HEK293 (cell line): ENCODE data around the gene MSL3B.

ENCODE experiments used
- CTCF ChIA-PET: fragments of 350-600 bp; formaldehyde crosslinking; extraction: SDS; loops from one replicate; lab custom pipeline; 2021; ENCODE audit warnings: antibody characterized with exemption; lab: Yijun Ruan, JAX
- POLR2A ChIA-PET: fragments of 300-600 bp; formaldehyde crosslinking; extraction: SDS; loops from one replicate; lab custom pipeline; 2020; ENCODE audit warnings: antibody characterized with exemption, inconsistent platforms; lab: Yijun Ruan, JAX
- H3K27ac ChIP-seq: fragments of 200-500 bp; sonication (Bioruptor generic); 2 replicates; pipeline ENCODE4 v1.5.1; 2014; ENCODE audit warnings: low read depth, low read length, control low read depth, inconsistent platforms; ENCODE audit errors: extremely low read depth
- H3K36me3 ChIP-seq, 2 experiments: fragments of 200-500 bp in 1 of 2; sonication (Bioruptor generic) in 1 of 2; 1 replicate in 1 of 2; 2 replicates in 1 of 2; pipeline ENCODE4 v1.5.1; 2014 to 2017; ENCODE audit warnings: inconsistent platforms in 2 of 2, low read length in 2 of 2; ENCODE audit not compliant: control insufficient read depth in 2 of 2, insufficient read depth in 1 of 2
- H3K4me1 ChIP-seq: fragments of 200-500 bp; sonication (Bioruptor generic); 2 replicates; pipeline ENCODE4 v1.5.1; 2014; ENCODE audit warnings: mild to moderate bottlenecking, low read length, inconsistent platforms; ENCODE audit not compliant: control insufficient read depth, insufficient read depth
- H3K4me3 ChIP-seq: 2 replicates; pipeline ENCODE4 v1.5.1; 2011; ENCODE audit warnings: low read depth, mild to moderate bottlenecking, control low read depth, low read length, moderate library complexity
- H3K9me3 ChIP-seq: fragments of 200-500 bp; sonication (Bioruptor generic); 2 replicates; pipeline ENCODE4 v1.5.1; 2014; ENCODE audit warnings: low read depth, low read length, inconsistent platforms; ENCODE audit not compliant: control insufficient read depth, insufficient read depth
- BCL11A ChIP-seq: fragments of 450-650 bp; formaldehyde crosslinking; IDR thresholded peaks from 2 replicates; pipeline ENCODE4 v1.5.1; 2016; ENCODE audit warnings: low read depth, missing biosample characterization, missing genetic modification characterization
- GLI4 ChIP-seq: fragments of 450-650 bp; formaldehyde crosslinking; IDR thresholded peaks from 2 replicates; pipeline ENCODE4 v1.5.1; 2016; ENCODE audit warnings: missing biosample characterization, missing genetic modification characterization
- GLIS1 ChIP-seq: fragments of 450-650 bp; formaldehyde crosslinking; IDR thresholded peaks from 2 replicates; pipeline ENCODE4 v1.5.1; 2016; ENCODE audit warnings: missing biosample characterization, missing genetic modification characterization
- PRDM1 ChIP-seq: fragments of 450-650 bp; formaldehyde crosslinking; IDR thresholded peaks from 2 replicates; pipeline ENCODE4; 2016; ENCODE audit warnings: missing biosample characterization, missing genetic modification characterization
- TRIM28 ChIP-seq: IDR thresholded peaks from 2 replicates; pipeline ENCODE4 v1.6.1; 2011; ENCODE audit warnings: low read length, control low read depth, borderline replicate concordance
- WT1 ChIP-seq: fragments of 450-650 bp; formaldehyde crosslinking; IDR thresholded peaks from 2 replicates; pipeline ENCODE4 v1.5.1; 2016; ENCODE audit warnings: missing biosample characterization, missing genetic modification characterization
- ZBTB1 ChIP-seq: fragments of 450-650 bp; formaldehyde crosslinking; IDR thresholded peaks from 2 replicates; pipeline ENCODE4 v1.5.1; 2016; ENCODE audit warnings: missing biosample characterization, missing genetic modification characterization
- ZNF114 ChIP-seq: fragments of 450-650 bp; formaldehyde crosslinking; IDR thresholded peaks from 2 replicates; pipeline ENCODE4 v1.5.0; 2017; ENCODE audit warnings: missing biosample characterization, missing genetic modification characterization
- ZNF174 ChIP-seq: fragments of 450-650 bp; formaldehyde crosslinking; IDR thresholded peaks from 2 replicates; pipeline ENCODE4 v1.5.0; 2017; ENCODE audit warnings: missing biosample characterization, mild to moderate bottlenecking, missing genetic modification characterization
- ZNF175 ChIP-seq: fragments of 450-650 bp; formaldehyde crosslinking; IDR thresholded peaks from 2 replicates; pipeline ENCODE4 v1.5.1; 2016; ENCODE audit warnings: missing biosample characterization, missing genetic modification characterization
- ZNF214 ChIP-seq: fragments of 450-650 bp; formaldehyde crosslinking; IDR thresholded peaks from 2 replicates; pipeline ENCODE4 v1.5.1; 2017; ENCODE audit warnings: missing biosample characterization, mild to moderate bottlenecking, missing genetic modification characterization, borderline replicate concordance
- ZNF223 ChIP-seq: fragments of 450-650 bp; formaldehyde crosslinking; IDR thresholded peaks from 2 replicates; pipeline ENCODE4 v1.5.1; 2016; ENCODE audit warnings: missing biosample characterization, missing genetic modification characterization
- ZNF292 ChIP-seq: fragments of 450-650 bp; formaldehyde crosslinking; IDR thresholded peaks from 2 replicates; pipeline ENCODE4 v1.5.1; 2016; ENCODE audit warnings: low read depth, missing biosample characterization, missing genetic modification characterization, borderline replicate concordance
- ZNF311 ChIP-seq: fragments of 450-650 bp; formaldehyde crosslinking; IDR thresholded peaks from 2 replicates; pipeline ENCODE4 v1.5.1; 2017; ENCODE audit warnings: missing biosample characterization, missing genetic modification characterization, borderline replicate concordance
- ZNF423 ChIP-seq: fragments of 450-650 bp; formaldehyde crosslinking; IDR thresholded peaks from 2 replicates; pipeline ENCODE4 v1.5.1; 2016; ENCODE audit warnings: missing biosample characterization, missing genetic modification characterization
- ZNF501 ChIP-seq: fragments of 450-650 bp; formaldehyde crosslinking; IDR thresholded peaks from 2 replicates; pipeline ENCODE4 v1.5.1; 2016; ENCODE audit warnings: missing biosample characterization, missing genetic modification characterization
- ZNF555 ChIP-seq: fragments of 450-650 bp; formaldehyde crosslinking; conservative IDR thresholded peaks from 2 replicates; pipeline ENCODE4 v1.5.1; 2017; ENCODE audit warnings: missing biosample characterization, mild to moderate bottlenecking, missing genetic modification characterization, inconsistent platforms
- ZNF585B ChIP-seq: fragments of 450-650 bp; formaldehyde crosslinking; IDR thresholded peaks from 2 replicates; pipeline ENCODE4 v1.5.1; 2016; ENCODE audit warnings: missing biosample characterization, missing genetic modification characterization
- ZNF654 ChIP-seq: fragments of 450-650 bp; formaldehyde crosslinking; IDR thresholded peaks from 2 replicates; pipeline ENCODE4 v1.5.1; 2016; ENCODE audit warnings: low read depth, missing biosample characterization, missing genetic modification characterization
- ZNF660 ChIP-seq: fragments of 450-650 bp; IDR thresholded peaks from 2 replicates; pipeline ENCODE4 v1.5.1; 2018; ENCODE audit warnings: missing biosample characterization, mild to moderate bottlenecking, missing genetic modification characterization
- ZNF707 ChIP-seq: fragments of 450-650 bp; formaldehyde crosslinking; IDR thresholded peaks from 2 replicates; pipeline ENCODE4 v1.5.1; 2016; ENCODE audit warnings: missing biosample characterization, missing genetic modification characterization
- ZSCAN23 ChIP-seq: fragments of 450-650 bp; formaldehyde crosslinking; IDR thresholded peaks from 2 replicates; pipeline ENCODE4 v1.5.1; 2016; ENCODE audit warnings: missing biosample characterization, missing genetic modification characterization
- TF ChIP-seq, protein P1 (sequence below): fragments of 450-650 bp; formaldehyde crosslinking; IDR thresholded peaks from 2 replicates; pipeline ENCODE4 v1.5.1; 2016; ENCODE audit warnings: missing biosample characterization, missing genetic modification characterization
- TF ChIP-seq, protein P2 (sequence below): fragments of 450-650 bp; formaldehyde crosslinking; IDR thresholded peaks from 2 replicates; pipeline ENCODE4 v1.5.1; 2016; ENCODE audit warnings: missing biosample characterization, missing genetic modification characterization
- TF ChIP-seq, protein P3 (sequence below): fragments of 450-650 bp; formaldehyde crosslinking; IDR thresholded peaks from 2 replicates; pipeline ENCODE4 v1.5.1; 2016; ENCODE audit warnings: missing biosample characterization, missing genetic modification characterization
- TF ChIP-seq, protein P4 (sequence below): fragments of 450-650 bp; formaldehyde crosslinking; IDR thresholded peaks from 2 replicates; pipeline ENCODE4 v1.5.1; 2016; ENCODE audit warnings: missing biosample characterization, missing genetic modification characterization
- TF ChIP-seq, protein P5 (sequence below): fragments of 450-650 bp; formaldehyde crosslinking; IDR thresholded peaks from 2 replicates; pipeline ENCODE4 v1.5.1; 2016; ENCODE audit warnings: missing biosample characterization, missing genetic modification characterization
- TF ChIP-seq, protein P6 (sequence below): IDR thresholded peaks from 2 replicates; pipeline ENCODE4 v1.6.1; 2011; ENCODE audit warnings: mild to moderate bottlenecking, low read depth, low read length, borderline replicate concordance

Gene MSL3B

DNA sequence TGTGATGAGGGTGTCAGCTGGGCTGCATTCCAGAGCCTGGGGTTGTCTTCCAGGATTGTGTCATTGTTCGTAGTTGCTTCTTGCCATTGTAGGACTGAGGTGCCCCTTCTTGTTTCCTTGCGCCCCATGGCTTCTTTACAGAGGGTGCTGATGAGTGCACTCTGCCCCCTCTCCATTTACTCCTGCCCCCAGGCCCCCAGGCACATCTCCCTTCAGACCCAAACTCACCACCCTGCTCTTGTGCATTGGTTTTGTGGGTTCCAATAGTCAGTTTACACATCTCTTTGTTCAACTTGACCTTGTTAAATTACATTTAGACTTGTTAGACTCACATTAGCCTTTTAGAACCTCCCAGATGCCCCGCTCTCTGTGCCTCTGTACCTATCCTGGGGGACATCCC lies 47.0 kb downstream of the MSL3B start (continued):
- TF ChIP-seq, protein P1, sequence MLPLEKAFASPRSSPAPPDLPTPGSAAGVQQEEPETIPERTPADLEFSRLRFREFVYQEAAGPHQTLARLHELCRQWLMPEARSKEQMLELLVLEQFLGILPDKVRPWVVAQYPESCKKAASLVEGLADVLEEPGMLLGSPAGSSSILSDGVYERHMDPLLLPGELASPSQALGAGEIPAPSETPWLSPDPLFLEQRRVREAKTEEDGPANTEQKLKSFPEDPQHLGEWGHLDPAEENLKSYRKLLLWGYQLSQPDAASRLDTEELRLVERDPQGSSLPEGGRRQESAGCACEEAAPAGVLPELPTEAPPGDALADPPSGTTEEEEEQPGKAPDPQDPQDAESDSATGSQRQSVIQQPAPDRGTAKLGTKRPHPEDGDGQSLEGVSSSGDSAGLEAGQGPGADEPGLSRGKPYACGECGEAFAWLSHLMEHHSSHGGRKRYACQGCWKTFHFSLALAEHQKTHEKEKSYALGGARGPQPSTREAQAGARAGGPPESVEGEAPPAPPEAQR: no peak
- no peak for TF ChIP-seq ZNF660 (tag by site-specific recombination)
- TF ChIP-seq PRDM1: no peak
- no peak for TF ChIP-seq TRIM28
- TF ChIP-seq, protein P2, sequence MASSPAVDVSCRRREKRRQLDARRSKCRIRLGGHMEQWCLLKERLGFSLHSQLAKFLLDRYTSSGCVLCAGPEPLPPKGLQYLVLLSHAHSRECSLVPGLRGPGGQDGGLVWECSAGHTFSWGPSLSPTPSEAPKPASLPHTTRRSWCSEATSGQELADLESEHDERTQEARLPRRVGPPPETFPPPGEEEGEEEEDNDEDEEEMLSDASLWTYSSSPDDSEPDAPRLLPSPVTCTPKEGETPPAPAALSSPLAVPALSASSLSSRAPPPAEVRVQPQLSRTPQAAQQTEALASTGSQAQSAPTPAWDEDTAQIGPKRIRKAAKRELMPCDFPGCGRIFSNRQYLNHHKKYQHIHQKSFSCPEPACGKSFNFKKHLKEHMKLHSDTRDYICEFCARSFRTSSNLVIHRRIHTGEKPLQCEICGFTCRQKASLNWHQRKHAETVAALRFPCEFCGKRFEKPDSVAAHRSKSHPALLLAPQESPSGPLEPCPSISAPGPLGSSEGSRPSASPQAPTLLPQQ (tag by site-specific recombination): no peak
- no peak for TF ChIP-seq ZNF585B (tag by site-specific recombination)
- TF ChIP-seq ZNF707 (tag by site-specific recombination): no peak
- TF ChIP-seq ZNF292: no peak
- TF ChIP-seq, protein P3, sequence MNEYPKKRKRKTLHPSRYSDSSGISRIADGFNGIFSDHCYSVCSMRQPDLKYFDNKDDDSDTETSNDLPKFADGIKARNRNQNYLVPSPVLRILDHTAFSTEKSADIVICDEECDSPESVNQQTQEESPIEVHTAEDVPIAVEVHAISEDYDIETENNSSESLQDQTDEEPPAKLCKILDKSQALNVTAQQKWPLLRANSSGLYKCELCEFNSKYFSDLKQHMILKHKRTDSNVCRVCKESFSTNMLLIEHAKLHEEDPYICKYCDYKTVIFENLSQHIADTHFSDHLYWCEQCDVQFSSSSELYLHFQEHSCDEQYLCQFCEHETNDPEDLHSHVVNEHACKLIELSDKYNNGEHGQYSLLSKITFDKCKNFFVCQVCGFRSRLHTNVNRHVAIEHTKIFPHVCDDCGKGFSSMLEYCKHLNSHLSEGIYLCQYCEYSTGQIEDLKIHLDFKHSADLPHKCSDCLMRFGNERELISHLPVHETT (tag by site-specific recombination): no peak

DNA sequence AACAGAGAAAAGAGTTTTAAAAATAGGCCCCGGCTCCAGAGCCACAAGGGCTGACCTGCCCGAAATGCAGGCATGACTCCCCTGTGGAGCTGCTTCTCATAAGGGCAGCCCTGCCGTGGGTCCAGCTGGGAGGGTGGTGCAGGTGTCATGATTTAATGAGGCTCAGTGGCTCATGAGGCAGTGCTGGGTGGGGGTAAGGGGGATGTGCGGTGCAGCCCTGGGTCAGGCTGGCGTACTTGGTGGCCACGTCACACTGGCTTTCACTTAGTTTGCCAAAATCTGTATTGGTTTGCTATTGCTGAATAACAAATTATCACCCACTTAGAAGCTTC lies 47.4 kb downstream of the MSL3B start:
- POLR2A ChIA-PET: no interaction called here
- H3K4me1 ChIP-seq: peaks cover 5% of the 10 kb centered on the region; the same call in 1 of the 2 replicates
- no peak overlapping the region for H3K4me3 ChIP-seq
- H3K9me3 ChIP-seq: no peaks in the 10 kb centered on the region
- CTCF ChIA-PET: no interaction called here
- H3K36me3 ChIP-seq: no peaks in the 10 kb centered on the region
- no peak overlapping the region for H3K27ac ChIP-seq
- no peak for TF ChIP-seq ZNF654 (tag by site-specific recombination)

DNA sequence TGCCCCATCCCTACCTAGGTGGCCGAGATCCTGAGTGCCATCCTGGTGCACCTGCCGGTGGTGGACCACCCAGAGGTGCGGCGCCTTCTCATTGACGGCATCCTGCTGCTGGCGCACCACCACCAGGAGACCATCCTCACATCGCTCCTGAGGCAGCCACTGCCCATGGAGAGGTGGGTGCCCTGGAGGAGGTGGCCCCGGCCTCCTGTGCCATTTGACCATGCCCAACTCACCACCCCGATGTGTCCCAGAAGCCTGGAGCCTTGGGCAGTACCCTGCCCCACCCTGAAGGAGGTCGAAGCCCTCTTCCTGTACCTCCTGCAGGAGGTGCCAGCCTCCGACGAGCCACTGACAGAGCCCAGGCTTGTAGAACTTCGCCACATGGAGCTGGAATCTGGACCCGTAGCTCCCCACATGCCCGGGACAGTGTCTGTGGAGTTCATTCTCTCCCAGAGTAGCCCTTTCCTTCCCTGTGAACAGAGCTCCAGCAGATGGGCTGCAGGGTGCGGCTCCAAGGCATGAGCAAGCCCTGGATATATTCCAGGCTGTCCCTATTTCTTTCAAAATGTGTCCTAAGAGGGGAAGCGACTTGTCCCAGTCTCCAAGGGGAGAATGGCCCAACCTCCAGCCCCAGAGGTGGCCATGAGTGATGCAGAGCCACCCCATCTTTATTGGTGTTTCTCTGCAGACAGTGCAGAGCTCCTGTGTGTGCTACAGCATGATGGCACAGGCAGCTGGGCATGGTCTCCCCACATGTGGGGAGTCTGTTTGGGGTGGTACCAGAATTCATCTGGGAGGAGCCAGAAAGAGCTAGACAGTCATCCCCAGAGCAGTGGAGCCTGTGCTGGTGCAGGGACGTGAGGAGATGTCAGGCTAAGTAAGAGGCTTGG lies 48.1 kb downstream of the MSL3B start:
- CTCF ChIA-PET: no interaction called here
- POLR2A ChIA-PET: no interaction called here
- no peaks in the 10 kb centered on the region for H3K36me3 ChIP-seq
- H3K27ac ChIP-seq: no peak overlapping the region
- peaks cover 5% of the 10 kb centered on the region; the same call in 1 of the 2 replicates for H3K4me1 ChIP-seq
- no peaks in the 10 kb centered on the region for H3K9me3 ChIP-seq
- no peak overlapping the region for H3K4me3 ChIP-seq
- TF ChIP-seq BCL11A (tag by site-specific recombination) (no peak), ZSCAN23 (tag by site-specific recombination) (no peak), ZNF555 (tag by site-specific recombination) (no peak), ZNF423 (tag by site-specific recombination) (no peak), ZNF114 (no peak), ZNF223 (tag by site-specific recombination) (no peak), WT1 (tag by site-specific recombination) (no peak), ZNF174 (tag by site-specific recombination) (no peak), GLIS1 (tag by site-specific recombination) (no peak), GLI4 (tag by site-specific recombination) (no peak), ZNF214 (no peak), ZNF501 (tag by site-specific recombination) (no peak), ZNF175 (no peak), ZNF311 (tag by site-specific recombination) (no peak), ZBTB1 (no peak)
- TF ChIP-seq, protein P4, sequence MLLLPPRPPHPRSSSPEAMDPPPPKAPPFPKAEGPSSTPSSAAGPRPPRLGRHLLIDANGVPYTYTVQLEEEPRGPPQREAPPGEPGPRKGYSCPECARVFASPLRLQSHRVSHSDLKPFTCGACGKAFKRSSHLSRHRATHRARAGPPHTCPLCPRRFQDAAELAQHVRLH (tag by site-specific recombination): no peak
- TF ChIP-seq, protein P5, sequence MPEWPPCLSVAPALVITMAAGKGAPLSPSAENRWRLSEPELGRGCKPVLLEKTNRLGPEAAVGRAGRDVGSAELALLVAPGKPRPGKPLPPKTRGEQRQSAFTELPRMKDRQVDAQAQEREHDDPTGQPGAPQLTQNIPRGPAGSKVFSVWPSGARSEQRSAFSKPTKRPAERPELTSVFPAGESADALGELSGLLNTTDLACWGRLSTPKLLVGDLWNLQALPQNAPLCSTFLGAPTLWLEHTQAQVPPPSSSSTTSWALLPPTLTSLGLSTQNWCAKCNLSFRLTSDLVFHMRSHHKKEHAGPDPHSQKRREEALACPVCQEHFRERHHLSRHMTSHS (tag by site-specific recombination): no peak
- TF ChIP-seq, protein P6, sequence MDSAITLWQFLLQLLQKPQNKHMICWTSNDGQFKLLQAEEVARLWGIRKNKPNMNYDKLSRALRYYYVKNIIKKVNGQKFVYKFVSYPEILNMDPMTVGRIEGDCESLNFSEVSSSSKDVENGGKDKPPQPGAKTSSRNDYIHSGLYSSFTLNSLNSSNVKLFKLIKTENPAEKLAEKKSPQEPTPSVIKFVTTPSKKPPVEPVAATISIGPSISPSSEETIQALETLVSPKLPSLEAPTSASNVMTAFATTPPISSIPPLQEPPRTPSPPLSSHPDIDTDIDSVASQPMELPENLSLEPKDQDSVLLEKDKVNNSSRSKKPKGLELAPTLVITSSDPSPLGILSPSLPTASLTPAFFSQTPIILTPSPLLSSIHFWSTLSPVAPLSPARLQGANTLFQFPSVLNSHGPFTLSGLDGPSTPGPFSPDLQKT: no peak
